Heart left ventricle (tissue), 13 donors: ENCODE results near the gene PCYT2.

Experiments used
- CTCF ChIP-seq, 12 donors: fragments of 200-600 bp; sonication (generic) in 4 of 12; IDR thresholded peaks; one replicate each; pipeline versions ENCODE4 v1.5.0 to v1.8.0; 2018 to 2022; ENCODE audit warnings: antibody characterized with exemption in 12 of 12, mild to moderate bottlenecking in 5 of 12
- POLR2A ChIP-seq, 2 donors: fragments of 450-650 bp; IDR thresholded peaks; one replicate each; pipeline ENCODE4 v1.6.1; 2017; ENCODE audit warnings: antibody characterized with exemption in 2 of 2, mild to moderate bottlenecking in 2 of 2, moderate library complexity in 2 of 2
- donor health status: ischemic (EF 13 %, LVEDD 7.1; RV severe dilation, severe dysfunction).
- donor health status: DM: no; HTN: yes; CAD: no.
- donor health status: DM: no; HTN: no; CAD: no.
- donor health status: ischemic (EF 25% LVEDD 6.9; RV normal size, moderate dysfunction).
- donor health status: ischemic (EF 25% LVEDD 5.7; RV mildly dilated, moderate dysfunction).
- donor health status: ischemic (EF 35%, LVEDD 5.7; RV mildly dilated, moderate dysfunction).
- donor health status: nonischemic (EF 11% LVEDD 7.7; RV severe dilation, severe dysfunction).
- donor health status: DM: yes; HTN: yes; CAD: no.
- donor health status: PGD.
- donor health status: ischemic (EF 29% LVEDD 5.4; RV normal size, mild dysfunction).
- donor health status: nonischemic (EF 23%, LVEDD 6.1; RV moderate dilation, normal function).

- TF ChIP-seq CTCF (IDR thresholded peaks at IDR 0.05) (no peak), POLR2A (IDR thresholded peaks at IDR 0.05) (no peak)
Measured at GRCh38 chr17:81926451-81927151, 15.4 kb upstream of the PCYT2 start.
